Parathyroid adenoma (tissue), 2 donors: ENCODE results near the gene LRRC49.
"Not testable (repeated sequence)": the region's sequence is repeated elsewhere in the genome, so short reads cannot be mapped to it uniquely, and the experiment has no call there.

Source experiments
- H2AFZ ChIP-seq: fragments of 300-600 bp; sonication (generic); one replicate; pipeline ENCODE4 v1.7.0; 2017; ENCODE audit warnings: antibody characterized with exemption, mild to moderate bottlenecking
- H3K27ac ChIP-seq: fragments of 300-600 bp; sonication (generic); one replicate; pipeline ENCODE4 v1.7.0; 2017
- H3K27me3 ChIP-seq: fragments of 300-600 bp; sonication (generic); one replicate; pipeline ENCODE4 v1.7.0; 2017; ENCODE audit warnings: low read length; ENCODE audit not compliant: control insufficient read depth, insufficient read depth
- H3K36me3 ChIP-seq: fragments of 300-600 bp; sonication (generic); one replicate; pipeline ENCODE4 v1.7.0; 2017; ENCODE audit warnings: low read length; ENCODE audit not compliant: control insufficient read depth, insufficient read depth
- H3K4me1 ChIP-seq: fragments of 300-600 bp; sonication (generic); one replicate; pipeline ENCODE4 v1.7.0; 2017; ENCODE audit warnings: control low read depth
- H3K4me2 ChIP-seq: fragments of 300-600 bp; sonication (generic); one replicate; pipeline ENCODE4 v1.7.0; 2017; ENCODE audit warnings: low read length
- H3K4me3 ChIP-seq: fragments of 300-600 bp; sonication (generic); one replicate; pipeline ENCODE4 v1.7.0; 2017; ENCODE audit warnings: low read depth, low read length
- H3K79me2 ChIP-seq: fragments of 300-600 bp; sonication (generic); one replicate; pipeline ENCODE4 v1.7.0; 2017; ENCODE audit warnings: control low read depth
- H3K9ac ChIP-seq: fragments of 300-600 bp; sonication (generic); one replicate; pipeline ENCODE4 v1.7.0; 2017; ENCODE audit warnings: mild to moderate bottlenecking
- H3K9me3 ChIP-seq: fragments of 300-600 bp; sonication (generic); one replicate; pipeline ENCODE4 v1.7.0; 2017; ENCODE audit warnings: low read length; ENCODE audit not compliant: control insufficient read depth
- TF ChIP-seq, protein P1 (sequence below): fragments of 300-600 bp; sonication (generic); IDR thresholded peaks from one replicate; pipeline ENCODE4 v1.7.0; 2017; ENCODE audit warnings: antibody characterized with exemption, mild to moderate bottlenecking
- donor health status: primary hyperparathyroidism.

Gene LRRC49

DNA sequence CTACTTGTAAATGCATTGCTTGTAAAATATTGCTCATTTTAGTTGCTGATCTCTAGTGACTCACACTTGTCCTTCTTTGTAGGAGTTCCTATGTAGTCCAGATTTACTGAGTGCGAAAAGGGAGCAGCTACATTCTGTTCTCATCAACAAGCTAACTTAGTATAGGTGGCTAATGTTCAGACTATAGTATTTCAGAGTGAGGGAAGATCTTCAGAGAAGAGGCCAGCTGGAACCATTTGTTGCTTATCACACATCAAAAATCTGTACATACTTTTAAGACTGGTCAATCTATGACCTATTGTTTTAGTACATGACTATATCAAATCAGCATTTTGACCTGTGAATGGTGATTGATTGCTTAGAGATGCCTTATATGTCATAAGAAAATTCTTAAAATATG lies 151.4 kb downstream of the LRRC49 start:
- H3K9me3 ChIP-seq, result no peaks in the 10 kb centered on the region
- TF ChIP-seq, protein P1, sequence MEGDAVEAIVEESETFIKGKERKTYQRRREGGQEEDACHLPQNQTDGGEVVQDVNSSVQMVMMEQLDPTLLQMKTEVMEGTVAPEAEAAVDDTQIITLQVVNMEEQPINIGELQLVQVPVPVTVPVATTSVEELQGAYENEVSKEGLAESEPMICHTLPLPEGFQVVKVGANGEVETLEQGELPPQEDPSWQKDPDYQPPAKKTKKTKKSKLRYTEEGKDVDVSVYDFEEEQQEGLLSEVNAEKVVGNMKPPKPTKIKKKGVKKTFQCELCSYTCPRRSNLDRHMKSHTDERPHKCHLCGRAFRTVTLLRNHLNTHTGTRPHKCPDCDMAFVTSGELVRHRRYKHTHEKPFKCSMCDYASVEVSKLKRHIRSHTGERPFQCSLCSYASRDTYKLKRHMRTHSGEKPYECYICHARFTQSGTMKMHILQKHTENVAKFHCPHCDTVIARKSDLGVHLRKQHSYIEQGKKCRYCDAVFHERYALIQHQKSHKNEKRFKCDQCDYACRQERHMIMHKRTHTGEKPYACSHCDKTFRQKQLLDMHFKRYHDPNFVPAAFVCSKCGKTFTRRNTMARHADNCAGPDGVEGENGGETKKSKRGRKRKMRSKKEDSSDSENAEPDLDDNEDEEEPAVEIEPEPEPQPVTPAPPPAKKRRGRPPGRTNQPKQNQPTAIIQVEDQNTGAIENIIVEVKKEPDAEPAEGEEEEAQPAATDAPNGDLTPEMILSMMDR, result no peak
- H2AFZ ChIP-seq, result no peak overlapping the region
- H3K36me3 ChIP-seq, result no peaks in the 10 kb centered on the region
- no peaks in the 10 kb centered on the region for H3K4me1 ChIP-seq
- no peaks in the 10 kb centered on the region for H3K79me2 ChIP-seq
- no peak overlapping the region for H3K4me2 ChIP-seq
- H3K27ac ChIP-seq, result no peak overlapping the region
- no peak overlapping the region for H3K9ac ChIP-seq
- H3K27me3 ChIP-seq, result no peaks in the 10 kb centered on the region
- H3K4me3 ChIP-seq, result no peak overlapping the region

DNA sequence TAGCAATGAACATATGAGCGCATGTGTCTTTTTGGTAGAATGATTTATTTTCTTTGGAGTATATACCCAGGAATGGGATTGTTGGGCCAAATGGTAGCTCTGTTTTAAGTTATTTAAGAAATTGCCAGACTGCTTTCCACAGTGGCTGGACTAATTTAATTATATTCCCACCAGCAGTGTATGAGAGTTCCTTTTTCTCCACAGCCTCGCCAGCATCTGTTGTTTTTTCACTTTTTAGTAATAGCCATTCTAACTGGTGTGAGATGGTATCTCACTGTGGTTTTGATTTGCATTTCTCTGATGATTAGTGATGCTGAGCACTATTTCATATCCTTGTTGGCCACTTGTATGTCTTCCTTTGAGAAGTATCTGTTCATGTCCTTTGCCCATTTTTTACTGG lies 153.5 kb downstream of the LRRC49 start:
- H3K9ac ChIP-seq, H3K4me3 ChIP-seq, H3K4me1 ChIP-seq, H3K27ac ChIP-seq, H2AFZ ChIP-seq, H3K27me3 ChIP-seq, H3K4me2 ChIP-seq, H3K79me2 ChIP-seq, H3K36me3 ChIP-seq, H3K9me3 ChIP-seq: not testable (repeated sequence)

DNA sequence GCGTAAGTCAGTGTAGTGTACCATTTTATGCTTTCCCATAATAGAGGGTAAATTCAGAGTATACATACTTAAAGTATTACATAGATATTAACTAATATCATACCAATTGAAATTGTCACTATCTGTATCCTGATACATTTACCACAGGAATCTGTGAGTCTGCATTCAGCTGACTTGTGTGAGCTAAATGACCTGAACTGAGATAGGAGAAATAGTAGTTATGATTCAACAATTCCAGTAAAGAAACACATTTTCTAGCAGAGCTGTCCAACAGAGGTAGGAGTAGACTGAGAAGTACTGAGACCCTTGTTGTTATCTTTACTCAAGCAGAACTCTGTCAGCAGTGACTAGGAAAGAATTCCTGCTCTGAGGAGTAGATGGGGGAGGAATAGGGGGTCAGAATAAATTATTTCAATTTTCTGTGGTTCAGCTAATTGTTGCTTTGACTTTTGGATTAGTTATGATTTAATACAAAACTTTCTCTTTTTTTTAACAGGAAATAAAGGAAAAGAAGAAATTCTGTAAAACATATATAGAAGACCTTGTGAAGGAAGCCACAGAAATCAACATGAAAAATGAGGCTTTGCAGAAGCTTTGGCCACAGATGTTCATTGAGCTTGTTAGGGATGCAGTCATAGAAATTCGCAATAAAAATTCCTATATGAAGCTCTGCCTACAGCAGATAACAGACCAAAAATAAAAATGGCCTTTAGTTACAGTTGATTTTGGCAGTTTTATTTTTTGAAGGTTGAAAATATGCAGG lies 156.5 kb downstream of the LRRC49 start:
- H3K79me2 ChIP-seq, result no peaks in the 10 kb centered on the region
- H3K36me3 ChIP-seq, result no peaks in the 10 kb centered on the region

DNA sequence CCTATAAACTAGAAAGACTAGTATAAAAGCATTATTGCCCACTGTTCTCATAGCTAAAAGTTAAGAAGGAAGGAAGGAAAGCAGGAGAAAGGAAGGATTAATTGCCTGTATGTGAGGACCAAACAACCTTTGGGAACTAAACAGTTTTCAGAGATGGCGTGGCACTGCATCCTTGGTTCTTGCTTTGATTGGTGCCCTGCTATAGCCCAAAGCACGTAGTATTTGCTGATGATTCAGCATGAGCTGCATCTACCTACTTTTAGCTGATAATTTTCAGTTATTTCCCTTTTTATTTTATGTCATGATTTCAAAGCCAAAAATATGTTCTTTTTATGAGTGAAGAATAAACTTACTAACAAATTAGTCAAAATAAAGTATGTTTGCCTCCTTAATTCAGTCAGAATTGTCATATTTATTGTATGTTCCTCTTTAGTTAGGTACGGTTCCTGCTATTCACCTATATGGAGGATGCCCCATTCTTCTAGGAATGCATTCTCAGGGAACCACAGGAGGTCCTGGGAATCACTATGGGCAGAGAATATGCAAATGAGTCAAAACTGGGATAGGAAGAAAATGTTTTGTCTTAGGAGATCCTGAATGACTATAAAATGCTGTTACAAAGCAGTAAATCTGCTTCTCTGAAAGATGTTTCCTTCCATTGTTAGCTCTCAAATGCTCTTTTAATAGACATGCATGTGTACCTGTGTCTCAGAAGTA lies 157.2 kb downstream of the LRRC49 start:
- no peaks in the 10 kb centered on the region for H3K36me3 ChIP-seq
- no peaks in the 10 kb centered on the region for H3K9me3 ChIP-seq
- H3K79me2 ChIP-seq, result no peaks in the 10 kb centered on the region
- no peak overlapping the region for H3K4me3 ChIP-seq
- no peak overlapping the region for H3K27ac ChIP-seq
- no peak overlapping the region for H3K9ac ChIP-seq
- H3K4me1 ChIP-seq, result no peaks in the 10 kb centered on the region
- TF ChIP-seq, protein P1, result no peak
- no peak overlapping the region for H2AFZ ChIP-seq
- no peak overlapping the region for H3K4me2 ChIP-seq
- no peaks in the 10 kb centered on the region for H3K27me3 ChIP-seq

More for the DNA sequence above, 156.5 kb downstream of the LRRC49 start:
- Histone ChIP-seq H3K9me3 (no peaks in the 10 kb centered on the region), H2AFZ (no peak overlapping the region), H3K4me3 (no peak overlapping the region), H3K4me1 (no peaks in the 10 kb centered on the region), H3K27ac (no peak overlapping the region), H3K4me2 (no peak overlapping the region), H3K9ac (no peak overlapping the region), H3K27me3 (no peaks in the 10 kb centered on the region)
- TF ChIP-seq, protein P1, result no peak

DNA sequence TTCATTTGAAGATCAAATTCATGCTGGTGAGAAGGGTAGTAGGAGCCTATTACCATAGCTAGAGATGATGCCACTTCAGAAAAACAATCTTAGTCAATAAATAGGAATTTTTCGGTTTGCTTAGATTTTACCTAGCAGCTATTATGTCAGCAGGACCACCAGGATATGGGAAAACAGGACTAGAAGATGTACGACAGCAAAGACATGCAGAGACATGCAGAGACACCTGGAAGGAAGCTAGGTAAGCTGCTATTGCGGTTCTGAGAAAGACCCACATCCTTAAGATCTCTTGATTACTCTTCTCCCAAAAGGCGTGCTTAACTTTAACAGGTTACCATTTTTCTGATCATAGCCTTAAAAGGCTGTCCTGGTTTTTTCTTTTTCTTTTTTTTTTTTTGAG lies 157.8 kb downstream of the LRRC49 start:
- H2AFZ ChIP-seq, result no peak overlapping the region
- H3K4me1 ChIP-seq, result no peaks in the 10 kb centered on the region
- no peak overlapping the region for H3K4me2 ChIP-seq
- H3K27me3 ChIP-seq, result no peaks in the 10 kb centered on the region
- no peaks in the 10 kb centered on the region for H3K79me2 ChIP-seq
- H3K4me3 ChIP-seq, result no peak overlapping the region
- H3K9me3 ChIP-seq, result no peaks in the 10 kb centered on the region
- H3K27ac ChIP-seq, result no peak overlapping the region
- no peak overlapping the region for H3K9ac ChIP-seq
- TF ChIP-seq, protein P1, result no peak
- H3K36me3 ChIP-seq, result no peaks in the 10 kb centered on the region
